Measurements from ENCODE around the gene SETMAR. TPM values are rescaled to one million over a fixed set of nuclear protein-coding genes. Genes with fewer than 3 reads are reported as not detected.

SETMAR gene
- total and polyA plus RNA-seq, 2 of the 4 experiments (the other 2 are of a cell fraction), result 12.7 to 18.1 TPM

DNA sequence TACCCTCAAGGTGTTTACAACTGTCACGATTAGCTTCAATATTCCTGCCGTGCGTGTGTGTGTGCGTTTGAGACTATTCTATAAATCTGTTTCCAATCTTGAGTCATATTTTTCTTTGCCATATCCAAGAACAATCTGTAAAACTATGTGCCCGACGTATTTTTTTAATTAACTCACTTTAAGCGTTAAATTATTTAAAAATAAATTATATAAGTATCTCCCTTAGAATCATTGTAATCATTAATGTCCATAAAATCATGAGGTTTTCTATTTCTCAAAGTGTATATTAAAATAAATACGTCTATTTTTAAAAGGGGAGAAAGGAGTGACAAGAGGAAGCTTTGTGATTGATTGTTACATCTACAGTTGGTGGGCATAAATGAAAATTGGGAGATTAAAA is 2.9 kb downstream of the SETMAR start:
- Histone ChIP-seq H2AK5ac (ENCODE audit: low read depth, low read length) (no peak overlapping the region), H2BK15ac (ENCODE audit: low read depth, low read length) (no peak overlapping the region), H3K9me3 (ENCODE audit: control insufficient read depth, insufficient read depth, low read length) (no peaks in the 10 kb centered on the region), H4K20me1 (ENCODE audit: insufficient read depth, low read length) (no peaks in the 10 kb centered on the region), H3K79me1 (ENCODE audit: low read depth in 1 of 2, low read length in 2 of 2) (peaks cover 17 to 18% of the 10 kb centered on the region in 2 experiments; a peak in 3 of 4 replicates), H3K4me3 (ENCODE audit: insufficient read depth, low read depth, low read length) (no peak overlapping the region), H3K14ac (replicated peaks; ENCODE audit: low read depth, low read length) (no peak overlapping the region), H4K5ac (ENCODE audit: low read depth, low read length) (no peak overlapping the region), H3K27ac (ENCODE audit: insufficient read depth, low read length) (no peak overlapping the region), H3K9me1 (ENCODE audit: insufficient read depth, low read length) (peaks cover 3% of the 10 kb centered on the region; the same call in 1 of the 2 replicates), H2BK120ac (ENCODE audit: low read depth, low read length) (no peak overlapping the region), H2AK9ac (replicated peaks; ENCODE audit: low read depth, low read length, poor library complexity) (no peak overlapping the region), H2AFZ (replicated peaks; ENCODE audit: low read length, poor library complexity) (no peak overlapping the region), H3K4me1 (ENCODE audit: control insufficient read depth, insufficient read depth, low read length) (0 out of 2 replicates have a peak, but pooled peaks cover 2% of the 10 kb centered on the region), H3K56ac (ENCODE audit: extremely low read depth, insufficient read depth, low read length) (no peak overlapping the region), H3K18ac (ENCODE audit: low read depth, low read length) (no peak overlapping the region; the same call in 1 of the 2 replicates), H4K8ac (ENCODE audit: low read depth in 2 of 2, low read length in 2 of 2) (no peak overlapping the region), H3K9ac (ENCODE audit: low read depth, low read length) (no peak overlapping the region), H4K91ac (ENCODE audit: insufficient read depth, low read depth, low read length) (no peak overlapping the region), H3K36me3 (ENCODE audit: control insufficient read depth, insufficient read depth, low read length) (no peaks in the 10 kb centered on the region), H2BK20ac (ENCODE audit: low read depth, low read length) (no peak overlapping the region), H3K4ac (ENCODE audit: low read depth, low read length) (no peak overlapping the region), H3K23ac (ENCODE audit: low read depth, low read length) (no peak overlapping the region), H2BK5ac (ENCODE audit: low read depth, low read length, poor library complexity, severe bottlenecking) (peak overlapping the region; percentile 78), H3K27me3 (ENCODE audit: control insufficient read depth, insufficient read depth, low read length) (no peaks in the 10 kb centered on the region), H3K4me2 (ENCODE audit: low read depth, low read length) (no peak overlapping the region)
- in situ Hi-C loops (cut with MboI; ENCODE audit: low sequenced_read_pairs) (loop anchor here (25.0 kb wide), 1 partner anchor 756 kb away; no protein-coding TSS in a partner anchor), intact Hi-C loops (cut with micrococcal nuclease) (loop anchor here (5.0 kb wide), 1 partner anchor 186 kb away; the partner anchor contains the start of gene ITPR1), dilution Hi-C loops (cut with HindIII; ENCODE audit: low sequenced_read_pairs, unreplicated experiment) (no loop called here)
- CTCF ChIA-PET, result no interaction called here
- no TSS peak for BruUV-seq (replicated peaks)
- POLR2A ChIA-PET (ENCODE audit: unreplicated experiment), result no interaction called here
- WGBS, 2 experiments (ENCODE audit: extremely low coverage in 2 of 2, insufficient read length in 1 of 2), result no CpG with 5 or more reads among the region's 8 CpGs
- ATAC-seq (ENCODE audit: low read depth) (no peak), DNase-seq (no peak)
- TF ChIP-seq BHLHE40 (IDR thresholded peaks at IDR 0.05; ENCODE audit: low read depth, low read length) (no peak), FOS (IDR thresholded peaks at IDR 0.05; ENCODE audit: low read depth, low read length) (no peak), CEBPB (IDR thresholded peaks at IDR 0.05; ENCODE audit: low read depth, low read length) (no peak), RFX5 (IDR thresholded peaks at IDR 0.05; ENCODE audit: low read depth, low read length) (no peak), RCOR1 (IDR thresholded peaks at IDR 0.05; ENCODE audit: insufficient replicate concordance, low read length) (no peak), MXI1 (IDR thresholded peaks at IDR 0.05; ENCODE audit: borderline replicate concordance, low read depth, low read length) (no peak), RAD21 (IDR thresholded peaks at IDR 0.05; ENCODE audit: low read length) (no peak)
- TF ChIP-seq, protein P1, sequence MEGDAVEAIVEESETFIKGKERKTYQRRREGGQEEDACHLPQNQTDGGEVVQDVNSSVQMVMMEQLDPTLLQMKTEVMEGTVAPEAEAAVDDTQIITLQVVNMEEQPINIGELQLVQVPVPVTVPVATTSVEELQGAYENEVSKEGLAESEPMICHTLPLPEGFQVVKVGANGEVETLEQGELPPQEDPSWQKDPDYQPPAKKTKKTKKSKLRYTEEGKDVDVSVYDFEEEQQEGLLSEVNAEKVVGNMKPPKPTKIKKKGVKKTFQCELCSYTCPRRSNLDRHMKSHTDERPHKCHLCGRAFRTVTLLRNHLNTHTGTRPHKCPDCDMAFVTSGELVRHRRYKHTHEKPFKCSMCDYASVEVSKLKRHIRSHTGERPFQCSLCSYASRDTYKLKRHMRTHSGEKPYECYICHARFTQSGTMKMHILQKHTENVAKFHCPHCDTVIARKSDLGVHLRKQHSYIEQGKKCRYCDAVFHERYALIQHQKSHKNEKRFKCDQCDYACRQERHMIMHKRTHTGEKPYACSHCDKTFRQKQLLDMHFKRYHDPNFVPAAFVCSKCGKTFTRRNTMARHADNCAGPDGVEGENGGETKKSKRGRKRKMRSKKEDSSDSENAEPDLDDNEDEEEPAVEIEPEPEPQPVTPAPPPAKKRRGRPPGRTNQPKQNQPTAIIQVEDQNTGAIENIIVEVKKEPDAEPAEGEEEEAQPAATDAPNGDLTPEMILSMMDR (conservative IDR thresholded peaks at IDR 0.05; ENCODE audit: low read depth, low read length), result no peak

All from IMR-90 (cell line).